Activated CD4-positive, alpha-beta T cell treated with anti-CD3 and anti-CD28 coated beads, Interleukin-10, Interleukin-2, amounts not matched to agents 100 ng/mL and 50 ng/mL, durations not matched to agents 16 hours and 8 hours (primary cell): ENCODE data around the gene ZNF780A.
"Not testable (repeated sequence)": the region's sequence is repeated elsewhere in the genome, so short reads cannot be mapped to it uniquely, and the experiment has no call there.

Source experiments
- DNase-seq: peaks from one replicate; pipeline ENCODE4 v3.0.0-alpha.2; 2020

Gene ZNF780A

GRCh38 chr19:40081411-40081810 is 9.3 kb downstream of the ZNF780A start:
- no peak for DNase-seq

GRCh38 chr19:40080289-40080688 is 10.5 kb downstream of the ZNF780A start:
- no peak for DNase-seq

GRCh38 chr19:40078377-40078776 is 12.4 kb downstream of the ZNF780A start:
- no peak for DNase-seq

GRCh38 chr19:40070058-40070457 is 20.7 kb downstream of the ZNF780A start:
- no peak for DNase-seq

GRCh38 chr19:40059624-40060023 is 31.1 kb downstream of the ZNF780A start:
- DNase-seq = no peak

GRCh38 chr19:40057166-40057565 is 33.6 kb downstream of the ZNF780A start:
- no peak for DNase-seq

- no peak for DNase-seq
Measured at GRCh38 chr19:40056505-40056904, 34.2 kb downstream of the ZNF780A start.

GRCh38 chr19:40055832-40056504 is 34.8 kb downstream of the ZNF780A start, which contains the start of gene ZNF780B:
Gene ZNF780B, minus strand, starts transcription at chr19:40056231. Its CDS starts 5,899 bp downstream, at chr19:40050332.
- DNase-seq = peak; percentile 81

GRCh38 chr19:40055049-40055448 is 35.7 kb downstream of the ZNF780A start:
- no peak for DNase-seq

GRCh38 chr19:40054632-40055031 is 36.1 kb downstream of the ZNF780A start:
- DNase-seq = no peak

- no peak for DNase-seq
Measured at GRCh38 chr19:40053491-40053890, 37.3 kb downstream of the ZNF780A start.

- DNase-seq = not testable (repeated sequence)
Measured at GRCh38 chr19:40041718-40042117, 49.0 kb downstream of the ZNF780A start.

- DNase-seq = not testable (repeated sequence)
Measured at GRCh38 chr19:40038047-40038446, 52.7 kb downstream of the ZNF780A start.

GRCh38 chr19:40035996-40036395 is 54.7 kb downstream of the ZNF780A start:
- no peak for DNase-seq

- no peak for DNase-seq
Measured at GRCh38 chr19:40033989-40034560, 56.7 kb downstream of the ZNF780A start.

GRCh38 chr19:40026597-40026970 is 64.2 kb downstream of the ZNF780A start:
- DNase-seq = no peak

- no peak for DNase-seq
Measured at GRCh38 chr19:40025938-40026596, 64.7 kb downstream of the ZNF780A start.

- DNase-seq = no peak
Measured at GRCh38 chr19:40023969-40024368, 66.8 kb downstream of the ZNF780A start.
